Right atrium auricular region (tissue), 2 donors: ENCODE data around the gene P4HA3. TPM values are rescaled to one million over a fixed set of nuclear protein-coding genes. Genes with fewer than 3 reads are reported as not detected.

ENCODE experiments used
- DNase-seq: peaks from one replicate; pipeline ENCODE4 v3.0.0-alpha.2; 2019; ENCODE audit warnings: low spot score
- H3K27ac ChIP-seq, 2 donors: fragments of 200-600 bp; sonication (generic); 1 replicate in 1 of 2; 2 replicates in 1 of 2; pipeline ENCODE4 v1.5.1; 2016 to 2019
- H3K27me3 ChIP-seq, 2 donors: fragments of 200-600 bp; sonication (generic); one replicate each; pipeline versions ENCODE4 v1.5.1 to v1.6.0; 2017 to 2019
- H3K36me3 ChIP-seq: fragments of 200-600 bp; sonication (generic); one replicate; pipeline ENCODE4 v1.5.1; 2016
- H3K4me1 ChIP-seq, 2 donors: fragments of 200-600 bp; sonication (generic); one replicate each; pipeline versions ENCODE4 v1.5.1 to v1.6.0; 2017 to 2019
- H3K4me3 ChIP-seq, 2 donors: fragments of 200-600 bp; sonication (generic); 1 replicate in 1 of 2; 2 replicates in 1 of 2; pipeline ENCODE4 v1.5.1; 2017 to 2019; ENCODE audit warnings: mild to moderate bottlenecking in 1 of 2, moderate library complexity in 1 of 2
- H3K9me3 ChIP-seq, 2 donors: fragments of 200-600 bp; sonication (generic); one replicate each; pipeline ENCODE4 v1.5.1; 2019
- total RNA-seq, 2 donors: library from RNA; depleted of rRNA; stranded (reverse); fragments of >200 nt; gene quantifications; one replicate each; pipeline ENCODE4 v1.1.0, GENCODE V29; 2016
- TF ChIP-seq, protein P1 (sequence below), 2 donors: fragments of 200-600 bp; sonication (generic); IDR thresholded peaks; one replicate each; pipeline ENCODE4 v1.5.1; 2019; ENCODE audit warnings: antibody characterized with exemption in 2 of 2

P4HA3 gene
- total RNA-seq, 2 donors from 2014 or later: 0.75 TPM; not detected in 1

DNA sequence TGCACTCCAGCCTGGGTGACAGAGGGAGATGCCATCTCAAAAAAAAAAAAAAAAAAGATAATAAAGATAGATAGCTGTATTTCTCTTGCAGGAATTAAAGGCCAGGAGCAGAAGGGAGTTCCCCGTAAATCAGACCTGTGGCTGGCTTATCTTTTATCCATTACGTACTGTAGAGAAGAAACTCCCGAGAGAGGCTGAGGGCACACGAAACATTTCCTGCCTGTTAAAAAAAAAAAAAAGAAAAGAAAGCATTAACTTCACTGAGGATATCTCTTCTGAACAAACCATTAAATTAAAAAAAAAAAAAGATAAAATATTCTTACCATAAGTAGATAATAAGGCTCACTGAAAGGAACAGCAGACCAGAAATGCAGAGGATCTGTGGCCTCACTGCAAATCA is 22.5 kb downstream of the P4HA3 start:
- TF ChIP-seq, protein P1, sequence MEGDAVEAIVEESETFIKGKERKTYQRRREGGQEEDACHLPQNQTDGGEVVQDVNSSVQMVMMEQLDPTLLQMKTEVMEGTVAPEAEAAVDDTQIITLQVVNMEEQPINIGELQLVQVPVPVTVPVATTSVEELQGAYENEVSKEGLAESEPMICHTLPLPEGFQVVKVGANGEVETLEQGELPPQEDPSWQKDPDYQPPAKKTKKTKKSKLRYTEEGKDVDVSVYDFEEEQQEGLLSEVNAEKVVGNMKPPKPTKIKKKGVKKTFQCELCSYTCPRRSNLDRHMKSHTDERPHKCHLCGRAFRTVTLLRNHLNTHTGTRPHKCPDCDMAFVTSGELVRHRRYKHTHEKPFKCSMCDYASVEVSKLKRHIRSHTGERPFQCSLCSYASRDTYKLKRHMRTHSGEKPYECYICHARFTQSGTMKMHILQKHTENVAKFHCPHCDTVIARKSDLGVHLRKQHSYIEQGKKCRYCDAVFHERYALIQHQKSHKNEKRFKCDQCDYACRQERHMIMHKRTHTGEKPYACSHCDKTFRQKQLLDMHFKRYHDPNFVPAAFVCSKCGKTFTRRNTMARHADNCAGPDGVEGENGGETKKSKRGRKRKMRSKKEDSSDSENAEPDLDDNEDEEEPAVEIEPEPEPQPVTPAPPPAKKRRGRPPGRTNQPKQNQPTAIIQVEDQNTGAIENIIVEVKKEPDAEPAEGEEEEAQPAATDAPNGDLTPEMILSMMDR (IDR thresholded peaks at IDR 0.05): no peak
- no peak overlapping the region for H3K4me3 ChIP-seq
- no peaks in the 10 kb centered on the region for H3K4me1 ChIP-seq
- H3K27me3 ChIP-seq: no peaks in the 10 kb centered on the region
- no peak overlapping the region for H3K27ac ChIP-seq
- no peak for DNase-seq
- H3K36me3 ChIP-seq: no peaks in the 10 kb centered on the region
- H3K9me3 ChIP-seq: no peaks in the 10 kb centered on the region

DNA sequence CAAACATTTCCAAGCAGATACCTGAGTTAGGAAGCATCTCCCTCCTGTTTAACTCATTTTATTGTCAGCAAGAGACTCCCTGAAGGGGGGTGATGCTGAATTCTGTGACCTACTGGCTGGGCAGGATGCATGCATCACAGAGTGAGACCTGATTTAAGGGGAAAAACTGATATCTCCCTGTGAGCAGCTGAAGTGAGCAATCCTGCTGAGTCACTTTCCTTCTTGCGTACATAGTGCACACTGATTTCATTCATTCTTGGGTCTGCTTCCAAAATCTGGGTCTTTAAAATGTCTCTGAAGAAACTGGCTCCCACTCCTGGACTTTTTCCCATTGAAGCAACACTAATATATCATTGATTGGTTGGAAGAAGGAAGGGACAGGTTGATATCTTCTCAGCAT is 23.3 kb downstream of the P4HA3 start:
- TF ChIP-seq, protein P1 (IDR thresholded peaks at IDR 0.05): no peak
- H3K4me3 ChIP-seq: no peak overlapping the region
- DNase-seq: no peak
- H3K36me3 ChIP-seq: no peaks in the 10 kb centered on the region
- no peak overlapping the region for H3K27ac ChIP-seq
- no peaks in the 10 kb centered on the region for H3K4me1 ChIP-seq
- no peaks in the 10 kb centered on the region for H3K27me3 ChIP-seq
- no peaks in the 10 kb centered on the region for H3K9me3 ChIP-seq

DNA sequence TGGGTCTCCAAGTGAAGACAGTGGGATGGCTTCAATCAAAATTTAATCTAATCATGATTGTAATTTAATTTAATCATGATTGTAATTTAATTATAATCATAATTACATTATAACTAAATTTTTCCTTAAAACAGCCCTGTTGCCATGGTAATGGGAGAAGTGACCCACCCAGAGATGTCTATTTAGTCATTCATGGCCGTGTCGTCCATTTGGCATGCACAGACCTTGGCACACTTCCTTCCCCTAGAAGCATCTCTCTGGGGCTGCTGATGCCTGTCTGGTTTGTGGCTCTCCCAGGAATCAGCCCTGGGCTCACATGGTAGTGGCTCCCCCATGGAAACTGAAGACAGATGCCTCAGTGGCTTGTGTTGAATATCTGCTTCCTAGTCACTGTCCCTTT is 27.0 kb downstream of the P4HA3 start:
- no peak for DNase-seq
- TF ChIP-seq, protein P1 (IDR thresholded peaks at IDR 0.05): no peak
- Histone ChIP-seq H3K27ac (no peak overlapping the region), H3K9me3 (no peaks in the 10 kb centered on the region), H3K36me3 (no peaks in the 10 kb centered on the region), H3K27me3 (no peaks in the 10 kb centered on the region), H3K4me3 (no peak overlapping the region), H3K4me1 (peaks cover 0 to 1% of the 10 kb centered on the region in 2 donors)

DNA sequence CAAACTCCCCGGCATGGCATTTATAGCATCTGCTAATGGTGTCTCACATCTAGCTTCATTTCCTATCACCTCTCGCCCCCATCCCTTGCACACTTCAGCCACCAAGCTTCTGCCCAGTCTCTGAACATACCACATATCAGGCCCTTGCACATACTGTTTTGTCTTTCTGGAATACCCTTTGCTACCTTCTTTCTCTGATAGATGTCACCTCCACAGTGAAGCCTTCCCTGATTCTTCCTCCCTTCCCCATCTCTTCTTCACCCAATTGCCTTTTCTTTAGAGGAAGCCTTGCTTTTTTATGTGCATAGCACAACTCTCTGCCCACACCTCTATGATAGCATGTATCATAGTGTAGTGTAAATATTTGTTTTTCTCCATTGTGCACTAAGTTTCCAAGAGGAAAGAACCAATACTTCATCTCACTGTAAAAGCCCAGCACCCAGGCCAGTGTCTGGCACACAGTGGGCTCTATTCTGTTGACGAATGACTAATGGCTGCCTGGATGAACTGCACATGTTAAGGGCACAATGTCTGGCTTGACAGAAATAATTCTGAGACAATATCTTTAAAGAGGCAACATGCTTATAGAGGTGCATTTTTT is 27.8 kb downstream of the P4HA3 start:
- H3K4me1 ChIP-seq: peaks cover 0 to 9% of the 10 kb centered on the region in 2 donors
- H3K9me3 ChIP-seq: no peaks in the 10 kb centered on the region
- TF ChIP-seq, protein P1 (IDR thresholded peaks at IDR 0.05): no peak
- H3K27me3 ChIP-seq: no peaks in the 10 kb centered on the region
- H3K27ac ChIP-seq: no peak overlapping the region
- no peaks in the 10 kb centered on the region for H3K36me3 ChIP-seq
- no peak overlapping the region for H3K4me3 ChIP-seq
- DNase-seq: no peak

DNA sequence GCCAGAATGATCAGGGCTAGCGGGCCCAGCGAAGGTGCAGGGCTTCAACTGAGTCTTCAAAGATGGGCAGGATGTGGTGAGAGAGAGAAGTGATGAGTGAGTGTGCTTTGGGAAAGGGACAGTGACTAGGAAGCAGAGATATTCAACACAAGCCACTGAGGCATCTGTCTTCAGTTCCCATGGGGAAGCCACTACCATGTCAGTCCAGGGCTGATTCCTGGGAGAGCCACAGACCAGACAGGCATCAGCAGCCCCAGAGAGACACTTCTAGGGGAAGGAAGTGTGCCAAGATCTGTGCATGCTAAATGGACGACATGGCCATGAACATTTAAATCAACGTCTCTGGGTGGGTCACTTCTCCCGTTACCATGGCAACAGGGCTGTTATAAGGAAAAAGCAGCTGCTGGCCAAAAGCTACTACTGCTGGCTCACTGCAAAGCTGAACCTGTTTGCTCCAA is 28.5 kb downstream of the P4HA3 start:
- Histone ChIP-seq H3K4me3 (no peak overlapping the region), H3K27me3 (no peaks in the 10 kb centered on the region), H3K9me3 (no peaks in the 10 kb centered on the region), H3K27ac (no peak overlapping the region), H3K4me1 (peaks cover 0 to 11% of the 10 kb centered on the region in 2 donors), H3K36me3 (no peaks in the 10 kb centered on the region)
- DNase-seq: no peak
- TF ChIP-seq, protein P1 (IDR thresholded peaks at IDR 0.05): no peak

DNA sequence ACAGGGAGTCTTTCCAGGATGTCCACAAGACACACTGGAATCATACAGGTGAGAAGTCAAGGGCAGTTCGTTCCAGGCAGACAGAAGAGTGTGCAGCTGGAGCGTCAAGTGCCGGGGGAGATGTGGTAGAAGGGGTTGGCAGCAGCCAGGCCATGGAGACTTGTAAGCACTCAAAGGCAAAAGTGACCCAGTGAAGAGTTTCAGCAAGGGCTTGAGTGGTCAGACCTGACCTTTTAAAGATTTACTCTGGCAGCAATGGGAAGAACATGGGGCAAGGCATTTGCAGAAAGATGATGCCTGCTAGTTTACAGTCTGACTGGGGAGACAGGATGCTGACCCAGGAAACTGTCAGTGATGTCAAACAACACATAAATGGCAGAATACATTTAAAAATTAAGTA is 29.0 kb downstream of the P4HA3 start:
- Histone ChIP-seq H3K36me3 (no peaks in the 10 kb centered on the region), H3K4me1 (peaks cover 0 to 11% of the 10 kb centered on the region in 2 donors), H3K27me3 (no peaks in the 10 kb centered on the region), H3K9me3 (no peaks in the 10 kb centered on the region), H3K27ac (no peak overlapping the region), H3K4me3 (no peak overlapping the region)
- no peak for DNase-seq
- TF ChIP-seq, protein P1 (IDR thresholded peaks at IDR 0.05): no peak
